GM18505 (cell line): ENCODE results near the gene MT1E.

Source experiments
- ATAC-seq: cut with Tn5 transposase; IDR thresholded peaks from one replicate; pipeline ENCODE4 v1.9.1; 2021; ENCODE audit not compliant: unreplicated experiment
- POLR2A ChIP-seq: IDR thresholded peaks from 4 replicates; pipeline ENCODE4 v1.6.1; 2011; ENCODE audit warnings: borderline replicate concordance; ENCODE audit not compliant: insufficient read depth, insufficient read length; ENCODE audit errors: extremely low read depth

Gene MT1E

GRCh38 chr16:56594292-56594619 lies 31.3 kb upstream of the MT1E start:
- TF ChIP-seq POLR2A = no peak
- ATAC-seq = no peak

GRCh38 chr16:56600398-56600999 lies 25.1 kb upstream of the MT1E start:
- ATAC-seq = no peak
- TF ChIP-seq POLR2A = no peak

GRCh38 chr16:56601325-56601724 lies 24.3 kb upstream of the MT1E start:
- TF ChIP-seq POLR2A = no peak
- ATAC-seq = no peak

- no peak for TF ChIP-seq POLR2A
- ATAC-seq = no peak
These were observed 22.0 kb upstream of the MT1E start for GRCh38 chr16:56603589-56603988.

- no peak for ATAC-seq
- no peak for TF ChIP-seq POLR2A
These were observed 20.6 kb upstream of the MT1E start for GRCh38 chr16:56604966-56605365.

GRCh38 chr16:56605475-56605874 lies 20.1 kb upstream of the MT1E start:
- TF ChIP-seq POLR2A = no peak
- ATAC-seq = no peak

- no peak for ATAC-seq
- TF ChIP-seq POLR2A = no peak
These were observed 19.5 kb upstream of the MT1E start for GRCh38 chr16:56606071-56606475.

GRCh38 chr16:56606476-56607108 lies 19.0 kb upstream of the MT1E start:
- no peak for ATAC-seq
- TF ChIP-seq POLR2A = no peak

- no peak for TF ChIP-seq POLR2A
- no peak for ATAC-seq
These were observed 18.4 kb upstream of the MT1E start for GRCh38 chr16:56607109-56607618.

GRCh38 chr16:56607675-56608042 lies 17.9 kb upstream of the MT1E start:
- no peak for ATAC-seq
- no peak for TF ChIP-seq POLR2A

GRCh38 chr16:56608043-56608875 lies 17.3 kb upstream of the MT1E start, which contains the start of gene MT2A:
TSS of gene MT2A (plus strand) at chr16:56608584. CDS start at chr16:56608656, 72 bp downstream.
- peak; percentile 68 for ATAC-seq
- peak; percentile 40 for TF ChIP-seq POLR2A

GRCh38 chr16:56608876-56609462 lies 16.6 kb upstream of the MT1E start:
- ATAC-seq = no peak
- no peak for TF ChIP-seq POLR2A

- ATAC-seq = peak; percentile 56
- no peak for TF ChIP-seq POLR2A
These were observed 16.1 kb upstream of the MT1E start for GRCh38 chr16:56609463-56609921.

GRCh38 chr16:56610017-56610608 lies 15.5 kb upstream of the MT1E start:
- no peak for TF ChIP-seq POLR2A
- ATAC-seq = no peak

GRCh38 chr16:56610609-56611111 lies 14.9 kb upstream of the MT1E start:
- TF ChIP-seq POLR2A = no peak
- no peak for ATAC-seq
